Activated naive CD4-positive, alpha-beta T cell treated with anti-CD3 and anti-CD28 coated beads, Interleukin-2, amount 50 U/mL, for 72 hours (primary cell): ENCODE data around the gene IL1F10. TPM values are rescaled to one million over a fixed set of nuclear protein-coding genes. Genes with fewer than 3 reads are reported as not detected.

Source experiments
- ATAC-seq, 2 donors: fragments of 150-1000 bp; cut with Tn5 transposase; 2 replicates each; pipeline ENCODE4 v1.10.0; 2021; ENCODE audit warnings: mild to moderate bottlenecking in 2 of 2, moderate library complexity in 2 of 2
- DNase-seq, 2 donors: peaks; one replicate each; pipeline ENCODE4 v3.0.0; 2021 to 2022; ENCODE audit warnings: low spot score in 2 of 2
- H3K27ac Mint-ChIP-seq, 2 donors: one replicate each; pipeline ENCODE4 v1.8.0; 2022; ENCODE audit warnings: mild to moderate bottlenecking in 2 of 2, mixed read lengths in 2 of 2
- H3K36me3 Mint-ChIP-seq, 2 donors: one replicate each; pipeline ENCODE4 v1.8.0; 2022; ENCODE audit warnings: mixed read lengths in 2 of 2
- H3K9me3 Mint-ChIP-seq, 2 donors: one replicate each; pipeline ENCODE4 v1.8.0; 2022; ENCODE audit warnings: mixed read lengths in 2 of 2
- total RNA-seq, 2 donors: library from RNA; stranded (reverse); gene quantifications; one replicate each; pipeline ENCODE4 v1.2.3, GENCODE V29; 2022

IL1F10 gene
- not detected for total RNA-seq

DNA sequence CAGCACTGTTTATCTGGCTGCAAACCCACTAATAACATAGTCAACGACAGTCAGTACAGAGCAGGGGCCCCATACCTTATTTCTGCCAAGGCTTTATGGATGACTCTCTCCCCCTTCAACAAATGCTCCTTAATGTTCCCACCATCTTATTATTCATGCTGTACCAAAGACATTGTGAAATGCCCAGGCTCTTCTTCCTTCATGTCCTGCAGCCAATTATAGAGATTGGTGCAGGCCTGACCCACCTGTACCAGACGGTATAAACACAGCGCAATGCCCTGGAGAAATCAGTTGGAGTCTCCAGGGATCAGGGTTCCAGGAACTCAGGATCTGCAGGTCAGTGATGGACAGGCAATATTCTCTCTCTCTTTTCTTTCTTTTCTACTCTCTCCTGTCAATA is at the start of gene IL1F10:
TSS of gene IL1F10 (plus strand) at position 290 of the 400 bp plus-strand sequence. CDS start 4,769 bp downstream, outside the sequence.
- DNase-seq (no peak), ATAC-seq (no peak)
- Mint-ChIP-seq H3K27ac (peak within 1 kb of the TSS in 1 of 2 donors; percentile 22), H3K36me3 (no peaks in the 10 kb centered on the region), H3K9me3 (no peaks in the 10 kb centered on the region)

- Mint-ChIP-seq H3K9me3 (peaks cover 6 to 18% of the 10 kb centered on the region in 2 donors), H3K36me3 (peaks cover 0 to 5% of the 10 kb centered on the region in 2 donors)
These were observed 49.3 kb upstream of the IL1F10 start for GRCh38 chr2:113018509-113018908.

GRCh38 chr2:113021312-113021711 is 46.5 kb upstream of the IL1F10 start:
- Mint-ChIP-seq H3K27ac (no peak overlapping the region), H3K9me3 (peaks cover 6 to 18% of the 10 kb centered on the region in 2 donors), H3K36me3 (peaks cover 0 to 5% of the 10 kb centered on the region in 2 donors)
- ATAC-seq (no peak), DNase-seq (no peak)

More at GRCh38 chr2:113018509-113018908, 49.3 kb upstream of the IL1F10 start:
- H3K27ac Mint-ChIP-seq, result no peak overlapping the region
- DNase-seq, result no peak
- ATAC-seq, result no peak

GRCh38 chr2:113024764-113025163 is 43.0 kb upstream of the IL1F10 start:
- H3K36me3 Mint-ChIP-seq, result no peaks in the 10 kb centered on the region
- ATAC-seq, result no peak
- H3K9me3 Mint-ChIP-seq, result peaks cover 2 to 5% of the 10 kb centered on the region in 2 donors
- DNase-seq, result no peak
- H3K27ac Mint-ChIP-seq, result no peak overlapping the region

GRCh38 chr2:113025737-113026136 is 42.0 kb upstream of the IL1F10 start:
- no peaks in the 10 kb centered on the region for H3K36me3 Mint-ChIP-seq
- H3K27ac Mint-ChIP-seq, result no peak overlapping the region
- peaks cover 0 to 5% of the 10 kb centered on the region in 2 donors for H3K9me3 Mint-ChIP-seq
- ATAC-seq (no peak), DNase-seq (no peak)

- ATAC-seq (no peak), DNase-seq (no peak)
- H3K36me3 Mint-ChIP-seq, result no peaks in the 10 kb centered on the region
These were observed 40.1 kb upstream of the IL1F10 start for GRCh38 chr2:113027691-113028090.

GRCh38 chr2:113028112-113028511 is 39.7 kb upstream of the IL1F10 start:
- H3K27ac Mint-ChIP-seq, result no peak overlapping the region
- H3K9me3 Mint-ChIP-seq, result peaks cover 0 to 5% of the 10 kb centered on the region in 2 donors
- H3K36me3 Mint-ChIP-seq, result no peaks in the 10 kb centered on the region
- ATAC-seq, result no peak
- no peak for DNase-seq

More at GRCh38 chr2:113027691-113028090, 40.1 kb upstream of the IL1F10 start:
- peaks cover 0 to 5% of the 10 kb centered on the region in 2 donors for H3K9me3 Mint-ChIP-seq
- H3K27ac Mint-ChIP-seq, result no peak overlapping the region

GRCh38 chr2:113032737-113033136 is 35.0 kb upstream of the IL1F10 start:
- ATAC-seq (no peak), DNase-seq (no peak)
- H3K9me3 Mint-ChIP-seq, result peaks cover 0 to 5% of the 10 kb centered on the region in 2 donors
- H3K36me3 Mint-ChIP-seq, result no peaks in the 10 kb centered on the region
- H3K27ac Mint-ChIP-seq, result no peak overlapping the region

- DNase-seq, result no peak
- Mint-ChIP-seq H3K9me3 (peaks cover 0 to 5% of the 10 kb centered on the region in 2 donors), H3K36me3 (no peaks in the 10 kb centered on the region), H3K27ac (no peak overlapping the region)
- no peak for ATAC-seq
These were observed 33.8 kb upstream of the IL1F10 start for GRCh38 chr2:113034016-113034415.

DNA sequence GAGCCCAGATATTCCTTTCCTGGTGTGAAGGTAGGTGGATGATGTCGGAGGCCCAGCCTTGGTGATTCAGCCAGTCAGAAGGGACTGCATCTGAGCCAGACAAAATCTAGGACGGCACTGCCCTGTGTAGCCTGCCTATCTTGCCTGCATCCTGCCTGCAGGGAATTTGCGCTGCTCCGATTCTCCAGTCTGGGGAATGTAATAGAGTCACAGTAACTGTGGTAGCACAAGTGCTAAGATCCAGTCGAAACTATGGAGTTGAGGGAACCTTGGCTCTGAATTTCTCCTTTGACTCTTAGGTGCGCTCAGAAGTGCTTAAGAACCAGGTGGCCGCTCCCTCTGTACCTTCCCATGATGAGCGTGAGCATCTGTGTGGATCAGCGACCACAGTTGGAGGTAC is 31.0 kb upstream of the IL1F10 start:
- ATAC-seq (no peak), DNase-seq (no peak)
- no peak overlapping the region for H3K27ac Mint-ChIP-seq
- H3K9me3 Mint-ChIP-seq, result no peaks in the 10 kb centered on the region
- H3K36me3 Mint-ChIP-seq, result no peaks in the 10 kb centered on the region

DNA sequence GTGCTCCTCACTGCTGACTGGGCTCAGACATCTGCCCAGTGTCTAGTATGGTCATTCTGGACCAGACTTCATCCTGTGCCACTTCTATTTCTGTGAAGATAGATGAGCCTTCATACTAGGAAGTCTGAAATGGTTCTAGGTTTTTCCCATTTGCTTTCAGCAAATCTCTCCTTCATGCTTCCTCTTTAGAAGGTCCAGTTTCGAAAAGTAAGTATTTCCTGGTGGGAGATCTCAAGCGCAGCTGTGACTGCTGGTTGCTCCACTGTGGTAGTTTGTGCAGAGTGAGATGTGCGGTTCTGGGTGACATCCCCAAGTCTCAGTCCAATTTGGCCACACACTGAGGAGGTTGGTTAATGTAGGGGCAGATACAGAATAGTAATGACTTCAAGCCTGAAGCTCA is 29.5 kb upstream of the IL1F10 start:
- no peaks in the 10 kb centered on the region for H3K36me3 Mint-ChIP-seq
- no peak for ATAC-seq
- no peaks in the 10 kb centered on the region for H3K9me3 Mint-ChIP-seq
- no peak overlapping the region for H3K27ac Mint-ChIP-seq
- no peak for DNase-seq

- ATAC-seq (no peak), DNase-seq (no peak)
- no peaks in the 10 kb centered on the region for H3K9me3 Mint-ChIP-seq
These were observed 28.6 kb upstream of the IL1F10 start for GRCh38 chr2:113039158-113039557.

DNA sequence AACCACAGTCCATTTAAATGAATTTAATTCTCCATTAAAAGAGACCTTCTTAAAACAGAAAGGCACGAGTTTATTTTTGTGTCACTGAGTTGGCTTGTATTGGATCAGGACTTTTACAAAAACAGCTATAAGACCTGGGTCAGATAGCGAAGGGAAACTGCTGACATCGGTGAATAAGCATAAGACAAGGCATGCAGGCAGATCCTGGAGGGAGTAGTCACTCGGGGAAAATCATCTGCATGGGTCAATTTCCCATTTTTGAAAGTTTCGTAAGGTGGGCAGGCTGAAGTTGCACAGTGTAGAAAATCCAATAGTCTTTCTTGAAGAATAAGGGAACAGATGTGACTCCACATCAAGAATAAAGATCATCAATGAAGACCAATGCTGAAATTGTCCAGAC is 28.1 kb upstream of the IL1F10 start:
- H3K27ac Mint-ChIP-seq, result no peak overlapping the region
- ATAC-seq, result no peak
- no peak for DNase-seq
- no peaks in the 10 kb centered on the region for H3K9me3 Mint-ChIP-seq
- no peaks in the 10 kb centered on the region for H3K36me3 Mint-ChIP-seq

More at GRCh38 chr2:113039158-113039557, 28.6 kb upstream of the IL1F10 start:
- H3K27ac Mint-ChIP-seq, result no peak overlapping the region
- H3K36me3 Mint-ChIP-seq, result no peaks in the 10 kb centered on the region

DNA sequence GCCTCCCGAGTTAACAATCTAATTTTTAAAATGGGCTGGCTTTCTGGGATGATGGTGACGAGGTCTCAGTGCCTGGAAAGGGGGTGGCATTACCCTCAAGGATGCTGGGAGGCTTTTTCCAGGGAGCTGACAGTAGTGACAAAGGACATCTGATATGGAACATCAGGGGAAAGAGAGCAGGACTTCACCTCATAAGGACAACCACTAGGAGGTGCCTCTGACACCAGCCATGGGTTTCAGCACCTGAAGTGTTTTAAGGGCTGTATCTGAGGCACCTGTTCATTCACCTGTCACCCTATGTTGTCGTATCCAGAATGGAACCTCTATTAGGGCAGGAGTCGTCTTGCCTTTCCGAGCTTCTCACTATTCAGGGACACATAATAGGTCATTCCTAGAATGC is 25.9 kb upstream of the IL1F10 start:
- Mint-ChIP-seq H3K9me3 (no peaks in the 10 kb centered on the region), H3K27ac (no peak overlapping the region), H3K36me3 (no peaks in the 10 kb centered on the region)
- no peak for ATAC-seq
- DNase-seq, result no peak

- H3K36me3 Mint-ChIP-seq, result no peaks in the 10 kb centered on the region
- no peak overlapping the region for H3K27ac Mint-ChIP-seq
- no peak for DNase-seq
- peaks cover 0 to 9% of the 10 kb centered on the region in 2 donors for H3K9me3 Mint-ChIP-seq
- ATAC-seq, result no peak
These were observed 21.3 kb upstream of the IL1F10 start for GRCh38 chr2:113046465-113046864.

GRCh38 chr2:113050921-113051895 is 16.6 kb upstream of the IL1F10 start:
- H3K9me3 Mint-ChIP-seq, result peaks cover 24 to 34% of the 10 kb centered on the region in 2 donors
- DNase-seq (no peak), ATAC-seq (no peak)
- H3K36me3 Mint-ChIP-seq, result peaks cover 23 to 30% of the 10 kb centered on the region in 2 donors
- H3K27ac Mint-ChIP-seq, result no peak overlapping the region

GRCh38 chr2:113052396-113052917 is 15.3 kb upstream of the IL1F10 start, which contains the start of gene IL36B:
Gene IL36B, minus strand, starts transcription at chr2:113052867.
- Mint-ChIP-seq H3K9me3 (peaks cover 26 to 39% of the 10 kb centered on the region in 2 donors), H3K27ac (no peak within 1 kb of the TSS), H3K36me3 (peaks cover 23 to 33% of the 10 kb centered on the region in 2 donors)
- DNase-seq (no peak), ATAC-seq (no peak)
